ACHN (cell line): ENCODE measurements around the gene HGFAC.

Source experiments
- DNase-seq: peaks from one replicate; pipeline ENCODE4 v3.0.0-alpha.2; 2015
- in situ Hi-C: cut with HindIII; loops from 2 replicates; pipeline ENCODE4 v1.10.0; 2017; ENCODE audit warnings: low sequenced_read_pairs, low pct_ligation_motif_present, low pct_unique_long_range_greater_than_20kb

Gene HGFAC

DNA sequence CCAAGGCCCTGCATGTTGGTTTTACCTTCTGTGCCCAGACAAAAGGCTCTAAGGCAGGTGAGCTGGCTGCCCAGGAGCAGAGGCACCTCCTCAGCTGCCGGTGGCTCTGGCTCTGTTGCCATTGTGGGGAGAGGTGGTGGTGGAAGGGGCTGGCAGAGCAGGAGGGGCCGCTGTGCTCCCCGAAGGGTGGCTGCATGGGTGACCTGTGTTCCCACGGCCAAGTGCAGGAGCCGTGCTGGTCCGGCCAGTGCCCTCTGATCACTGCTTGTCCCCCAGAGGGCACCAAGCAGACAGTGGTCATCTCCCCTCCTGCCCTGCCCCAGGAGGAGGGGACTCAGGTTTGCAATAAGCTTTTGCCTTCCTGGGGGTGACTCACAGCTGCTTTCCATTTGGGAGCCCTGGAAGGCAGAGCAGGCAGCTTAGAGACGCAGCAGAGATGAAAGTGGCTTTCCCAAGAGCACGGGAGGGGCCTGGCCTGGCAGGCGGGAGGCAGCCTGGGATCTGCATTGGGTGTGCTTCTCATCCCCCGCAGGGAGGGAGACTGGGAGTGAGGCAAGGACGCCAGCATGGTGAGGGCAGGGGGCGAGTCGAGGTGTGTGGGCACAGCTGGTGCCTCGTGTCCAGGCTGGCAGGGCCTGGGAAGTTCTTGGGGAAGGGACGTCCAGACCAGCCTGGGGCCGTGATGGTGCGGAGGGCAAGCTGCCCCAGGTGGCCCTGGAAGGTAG, 50.1 kb downstream of the HGFAC start:
- DNase-seq, result no peak
- in situ Hi-C loops, result no loop called here

- in situ Hi-C loops, result no loop called here
- no peak for DNase-seq
Observed at GRCh38 chr4:3492741-3493719, 51.3 kb downstream of the HGFAC start.

DNA sequence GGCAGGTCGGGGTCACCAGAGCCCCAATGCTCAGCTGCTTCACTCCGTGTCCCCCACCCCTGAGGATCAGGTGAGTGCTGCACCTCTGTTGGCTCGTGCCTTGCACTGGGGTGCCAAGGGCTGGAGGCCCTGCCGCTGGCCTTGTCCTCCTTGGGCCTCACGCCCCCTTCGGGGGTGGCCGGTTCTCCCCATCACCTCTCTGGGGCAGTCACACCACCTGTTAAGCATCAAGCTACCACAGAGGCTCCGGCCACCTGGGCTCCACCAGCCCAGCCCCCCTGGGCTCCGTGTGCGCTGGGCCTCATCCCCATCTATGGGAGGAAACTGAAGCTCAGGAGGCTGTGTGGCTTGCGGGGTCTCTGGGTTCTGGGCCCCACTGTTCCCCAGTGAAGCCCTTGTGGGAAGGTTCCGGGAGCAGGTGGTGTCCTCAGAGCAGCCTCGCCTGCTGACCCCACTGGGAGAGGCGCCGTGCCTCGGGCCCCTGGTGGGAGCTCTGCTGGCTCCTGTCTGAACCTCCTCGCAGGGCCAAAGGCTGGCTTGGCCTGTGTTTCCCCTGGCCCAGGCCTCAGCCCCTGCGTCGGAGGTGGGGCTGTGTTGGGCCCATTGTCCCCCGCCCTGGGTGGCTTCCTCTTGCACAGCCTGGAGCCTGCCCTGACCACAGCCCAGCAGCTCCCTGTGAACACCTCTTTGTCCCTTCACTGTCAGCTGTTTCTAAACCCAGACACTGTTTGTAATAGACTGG, 52.1 kb downstream of the HGFAC start:
- DNase-seq, result no peak

GRCh38 chr4:3494462-3494871, 52.7 kb downstream of the HGFAC start:
- no peak for DNase-seq
- in situ Hi-C loops, result no loop called here

More for the DNA sequence above, 52.1 kb downstream of the HGFAC start:
- in situ Hi-C loops, result no loop called here

GRCh38 chr4:3495204-3495975, 53.6 kb downstream of the HGFAC start:
- DNase-seq, result no peak
- in situ Hi-C loops, result no loop called here

GRCh38 chr4:3496021-3496420, 54.3 kb downstream of the HGFAC start:
- in situ Hi-C loops, result no loop called here

GRCh38 chr4:3497095-3497494, 55.3 kb downstream of the HGFAC start:
- in situ Hi-C loops, result no loop called here
- DNase-seq, result no peak

More at GRCh38 chr4:3496021-3496420, 54.3 kb downstream of the HGFAC start:
- no peak for DNase-seq

DNA sequence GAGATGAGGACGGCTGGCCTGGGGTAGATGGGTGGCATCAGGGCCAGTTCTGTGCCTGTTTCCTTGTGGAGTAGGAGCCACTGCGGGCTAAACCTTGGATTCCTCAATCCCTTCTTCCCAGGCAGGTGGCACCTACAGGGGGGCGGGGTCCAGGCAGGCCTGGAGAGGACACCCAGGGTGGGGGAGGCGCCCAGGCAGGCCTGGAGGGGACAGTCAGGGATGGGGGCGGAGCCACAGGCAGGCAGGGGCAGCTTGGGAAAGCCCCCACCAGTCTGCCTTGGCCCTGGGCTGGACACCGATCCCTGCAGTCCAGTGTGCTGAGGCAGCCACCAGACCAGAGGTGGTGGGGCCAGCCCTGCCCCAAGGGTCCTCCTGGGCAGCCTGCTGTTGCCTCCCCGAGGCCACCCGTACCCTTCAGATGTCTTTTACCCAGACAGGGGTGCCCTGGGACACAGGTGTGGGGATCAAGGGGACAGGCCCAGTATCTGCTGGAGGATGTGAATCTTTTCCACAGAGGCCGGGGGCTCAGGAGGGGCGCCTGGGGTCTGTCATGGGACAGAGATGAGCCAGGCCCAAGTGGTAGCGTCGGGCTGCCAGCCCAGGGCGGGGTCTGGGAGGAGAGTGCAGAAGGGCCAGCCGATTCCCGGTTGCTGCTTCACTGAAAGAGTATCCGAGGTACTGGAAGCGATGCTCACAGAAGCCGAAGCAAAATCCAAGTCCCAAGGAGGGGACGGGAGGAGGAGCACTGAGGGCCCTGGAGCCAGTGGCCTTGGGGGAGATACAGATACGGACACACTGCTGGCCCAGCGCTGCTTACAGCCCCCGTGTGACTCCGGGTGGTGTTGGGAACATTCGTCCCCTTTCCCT, 56.0 kb downstream of the HGFAC start:
- no peak for DNase-seq

DNA sequence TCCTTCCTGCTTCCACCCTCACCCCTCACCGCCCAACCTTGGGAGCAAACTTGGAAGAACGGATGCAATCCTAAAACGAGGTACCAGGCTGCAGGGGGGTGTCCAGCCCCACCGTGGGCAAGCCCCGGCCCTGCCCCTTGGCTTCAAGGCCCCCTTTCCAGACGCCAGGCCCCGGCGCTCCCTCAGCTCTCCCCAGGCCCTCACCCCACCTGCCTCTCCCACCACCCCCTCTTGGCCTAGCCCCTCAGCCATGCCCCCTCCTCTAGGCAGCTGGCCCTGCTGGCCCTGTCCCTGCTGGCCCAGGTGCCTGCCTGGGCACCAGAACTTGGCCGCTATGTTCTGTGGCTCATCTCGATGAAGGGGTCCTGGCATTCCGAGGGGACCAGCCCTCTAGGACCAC, 56.6 kb downstream of the HGFAC start:
- DNase-seq, result no peak
- in situ Hi-C loops, result no loop called here

More for the DNA sequence above, 56.0 kb downstream of the HGFAC start:
- in situ Hi-C loops, result no loop called here
